Measurements from ENCODE around the gene ADRB2. TPM values are rescaled to one million over a fixed set of nuclear protein-coding genes. Genes with fewer than 3 reads are reported as not detected.

ADRB2 gene
- total RNA-seq, 3 donors from 2014 or later (not counting 1 experiment from before 2014, with no cell fraction given): 47.1 to 78.9 (median 60.7) TPM

DNA sequence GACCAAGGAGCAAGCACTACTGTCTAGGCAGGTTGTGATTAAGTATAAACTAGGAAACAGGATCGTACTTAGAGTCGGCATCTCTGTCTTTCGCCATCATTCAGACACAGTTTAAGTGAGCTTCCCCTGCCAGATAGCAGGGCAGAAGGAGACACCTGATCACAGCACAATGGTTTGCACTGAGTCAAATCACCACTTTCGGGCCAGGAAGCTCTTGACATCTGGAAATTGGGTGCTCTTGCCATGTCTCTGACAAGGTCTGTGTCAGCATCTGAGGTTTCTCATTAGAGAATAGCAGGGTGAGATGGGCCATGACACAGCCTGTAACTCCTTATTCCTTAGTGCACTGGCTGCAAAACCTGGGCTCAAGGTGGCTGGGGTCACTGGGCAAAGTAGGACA, 8.3 kb downstream of the ADRB2 start:
- peaks cover 95 to 98% of the 10 kb centered on the region in 2 donors for H3K4me1 Mint-ChIP-seq

DNA sequence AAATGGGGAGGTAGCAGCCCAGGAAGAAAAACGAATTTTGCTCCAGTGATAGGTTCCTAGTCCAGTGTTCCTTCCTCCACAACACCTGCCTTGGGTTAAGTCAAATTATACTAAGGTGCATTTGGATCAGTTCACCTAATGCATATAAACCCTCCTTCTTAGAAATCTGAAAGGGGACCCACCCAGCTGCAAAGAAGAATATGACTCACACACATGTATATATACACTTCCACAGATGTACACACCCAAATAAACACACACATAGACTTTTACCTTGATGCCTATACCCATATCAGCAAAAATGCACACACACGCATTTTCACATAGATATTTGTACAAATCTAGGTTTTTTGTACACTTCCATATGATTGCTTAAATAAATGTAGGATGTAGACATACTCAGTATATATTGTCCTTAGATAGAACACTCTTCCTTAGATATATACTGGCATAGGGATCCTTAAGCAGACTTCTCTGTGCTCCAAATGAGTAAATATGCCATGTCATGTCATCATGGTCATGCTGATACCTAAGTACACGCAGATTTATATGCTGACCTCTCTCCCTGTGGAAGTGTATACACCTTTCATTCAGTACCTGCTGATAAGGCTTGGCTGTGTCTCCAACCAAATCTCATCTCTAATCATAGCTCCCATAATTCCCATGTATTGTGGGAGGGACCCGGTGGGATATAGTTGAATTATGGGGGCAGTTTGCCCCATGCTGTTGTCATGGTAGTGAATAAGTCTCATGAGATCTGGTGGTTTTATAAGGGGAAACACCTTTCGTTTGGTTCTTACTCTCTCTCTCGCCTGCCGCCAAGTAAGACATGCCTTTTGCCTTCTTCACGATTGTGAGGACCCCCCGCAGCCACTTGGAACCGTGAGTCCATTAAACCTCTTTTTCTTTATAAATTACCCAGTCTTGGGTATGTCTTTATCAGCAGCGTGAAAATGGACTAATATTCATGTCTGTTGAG, 10.2 kb downstream of the ADRB2 start:
- Mint-ChIP-seq H3K9me3 (no peaks in the 10 kb centered on the region), H3K27me3 (ENCODE audit: low read depth in 2 of 2) (no peaks in the 10 kb centered on the region), H3K36me3 (peaks cover 21% of the 10 kb centered on the region), H3K4me1 (peaks cover 94 to 97% of the 10 kb centered on the region in 2 donors), H3K4me3 (peak overlapping the region; percentile 67), H3K27ac (peak overlapping the region; percentile 92 to 97)
- intact Hi-C loops (cut with micrococcal nuclease): no loop called here
- no peaks in the 10 kb centered on the region for H3K9me3 ChIP-seq (ENCODE audit: control insufficient read depth, insufficient read depth, low read length)
- H3K27me3 ChIP-seq (ENCODE audit: control insufficient read depth, insufficient read depth, low read length): no peaks in the 10 kb centered on the region
- no peak for DNase-seq
- peak in 1 of 3 donors; percentile 29 for ATAC-seq
- H3K4me1 ChIP-seq (ENCODE audit: control insufficient read depth, insufficient read depth, low read length): peaks cover 58% of the 10 kb centered on the region
- H3K36me3 ChIP-seq (ENCODE audit: control insufficient read depth, insufficient read depth, low read length): peaks cover 23% of the 10 kb centered on the region
- TF ChIP-seq, protein P1, sequence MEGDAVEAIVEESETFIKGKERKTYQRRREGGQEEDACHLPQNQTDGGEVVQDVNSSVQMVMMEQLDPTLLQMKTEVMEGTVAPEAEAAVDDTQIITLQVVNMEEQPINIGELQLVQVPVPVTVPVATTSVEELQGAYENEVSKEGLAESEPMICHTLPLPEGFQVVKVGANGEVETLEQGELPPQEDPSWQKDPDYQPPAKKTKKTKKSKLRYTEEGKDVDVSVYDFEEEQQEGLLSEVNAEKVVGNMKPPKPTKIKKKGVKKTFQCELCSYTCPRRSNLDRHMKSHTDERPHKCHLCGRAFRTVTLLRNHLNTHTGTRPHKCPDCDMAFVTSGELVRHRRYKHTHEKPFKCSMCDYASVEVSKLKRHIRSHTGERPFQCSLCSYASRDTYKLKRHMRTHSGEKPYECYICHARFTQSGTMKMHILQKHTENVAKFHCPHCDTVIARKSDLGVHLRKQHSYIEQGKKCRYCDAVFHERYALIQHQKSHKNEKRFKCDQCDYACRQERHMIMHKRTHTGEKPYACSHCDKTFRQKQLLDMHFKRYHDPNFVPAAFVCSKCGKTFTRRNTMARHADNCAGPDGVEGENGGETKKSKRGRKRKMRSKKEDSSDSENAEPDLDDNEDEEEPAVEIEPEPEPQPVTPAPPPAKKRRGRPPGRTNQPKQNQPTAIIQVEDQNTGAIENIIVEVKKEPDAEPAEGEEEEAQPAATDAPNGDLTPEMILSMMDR (IDR thresholded peaks at IDR 0.05): no peak
- no peak overlapping the region for H3K4me3 ChIP-seq (ENCODE audit: low read length)
- H3K27ac ChIP-seq (ENCODE audit: low read length): peak overlapping the region; percentile 53
- 50% methylated on average over 8 of the region's 11 CpGs for WGBS (ENCODE audit: insufficient coverage)

More for the DNA sequence above, 8.3 kb downstream of the ADRB2 start:
- H3K27me3 ChIP-seq (ENCODE audit: control insufficient read depth, insufficient read depth, low read length): no peaks in the 10 kb centered on the region
- ATAC-seq (peak in 1 of 3 donors; percentile 12), DNase-seq (peak in 1 of 2 donors; percentile 14)
- no peak overlapping the region for H3K4me3 ChIP-seq (ENCODE audit: low read length)
- H3K36me3 ChIP-seq (ENCODE audit: control insufficient read depth, insufficient read depth, low read length): peaks cover 31% of the 10 kb centered on the region
- peaks cover 64% of the 10 kb centered on the region for H3K4me1 ChIP-seq (ENCODE audit: control insufficient read depth, insufficient read depth, low read length)
- Mint-ChIP-seq H3K27ac (peak overlapping the region; percentile 92 to 97), H3K27me3 (ENCODE audit: low read depth in 2 of 2) (no peaks in the 10 kb centered on the region), H3K4me3 (peak overlapping the region; percentile 67), H3K36me3 (peaks cover 37% of the 10 kb centered on the region), H3K9me3 (no peaks in the 10 kb centered on the region)
- intact Hi-C loops (cut with micrococcal nuclease): no loop called here
- TF ChIP-seq, protein P1 (IDR thresholded peaks at IDR 0.05): no peak
- no peaks in the 10 kb centered on the region for H3K9me3 ChIP-seq (ENCODE audit: control insufficient read depth, insufficient read depth, low read length)
- peak overlapping the region; percentile 32 for H3K27ac ChIP-seq (ENCODE audit: low read length)
- 73% methylated on average over 4 of the region's 4 CpGs for WGBS (ENCODE audit: insufficient coverage)

DNA sequence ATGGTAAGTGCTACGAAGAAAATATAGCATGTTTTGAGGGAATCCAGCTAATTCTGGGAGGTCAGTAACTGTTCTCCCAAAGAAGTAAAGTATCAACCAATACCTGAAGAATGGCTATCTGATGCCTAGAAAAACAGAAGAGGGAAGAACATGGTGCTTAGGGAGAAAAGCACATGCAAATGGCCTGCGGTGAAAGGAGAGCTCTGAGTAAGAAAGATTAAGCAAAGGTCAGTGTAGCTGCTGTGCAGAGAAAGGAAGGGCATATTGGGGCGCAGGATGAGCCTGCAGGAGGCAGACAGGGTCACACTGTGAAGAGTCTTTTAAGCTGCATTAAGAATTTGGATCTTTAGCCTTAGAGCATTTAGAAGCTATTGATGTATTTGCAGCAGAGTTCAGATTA, 11.0 kb downstream of the ADRB2 start:
- Mint-ChIP-seq H3K27me3 (ENCODE audit: low read depth in 2 of 2) (no peaks in the 10 kb centered on the region), H3K36me3 (peaks cover 21% of the 10 kb centered on the region), H3K9me3 (no peaks in the 10 kb centered on the region), H3K4me1 (peaks cover 94 to 97% of the 10 kb centered on the region in 2 donors), H3K27ac (peak overlapping the region; percentile 92 to 97), H3K4me3 (peak overlapping the region; percentile 67)
- H3K4me3 ChIP-seq (ENCODE audit: low read length): no peak overlapping the region
- intact Hi-C loops (cut with micrococcal nuclease): no loop called here
- no peak overlapping the region for H3K27ac ChIP-seq (ENCODE audit: low read length)
- DNase-seq (no peak), ATAC-seq (no peak)
- TF ChIP-seq, protein P1 (IDR thresholded peaks at IDR 0.05): no peak
- H3K4me1 ChIP-seq (ENCODE audit: control insufficient read depth, insufficient read depth, low read length): peaks cover 62% of the 10 kb centered on the region
- H3K27me3 ChIP-seq (ENCODE audit: control insufficient read depth, insufficient read depth, low read length): no peaks in the 10 kb centered on the region
- 85% methylated on average over 3 of the region's 3 CpGs for WGBS (ENCODE audit: insufficient coverage)
- peaks cover 20% of the 10 kb centered on the region for H3K36me3 ChIP-seq (ENCODE audit: control insufficient read depth, insufficient read depth, low read length)
- no peaks in the 10 kb centered on the region for H3K9me3 ChIP-seq (ENCODE audit: control insufficient read depth, insufficient read depth, low read length)
